NCI-H2171 treated with DMSO at 0.1 percent for 48 hours (cell line): Measurements from ENCODE around the gene SPPL3.

Experiments used
- DNase-seq: peaks from one replicate; lab custom pipeline; 2025; lab: John Stamatoyannopoulos, UW

The SPPL3 gene

GRCh38 chr12:120775862-120776552 lies 128.2 kb downstream of the SPPL3 start:
- DNase-seq = no peak

GRCh38 chr12:120774169-120774916 lies 129.8 kb downstream of the SPPL3 start:
- DNase-seq = peak; percentile 51

GRCh38 chr12:120771097-120771496 lies 133.1 kb downstream of the SPPL3 start:
- DNase-seq = no peak

GRCh38 chr12:120767071-120768024 lies 136.8 kb downstream of the SPPL3 start:
- DNase-seq = no peak

- DNase-seq = no peak
Observed at GRCh38 chr12:120766566-120766965, 137.6 kb downstream of the SPPL3 start.

- DNase-seq = no peak
Observed at GRCh38 chr12:120764816-120765215, 139.3 kb downstream of the SPPL3 start.

- DNase-seq = no peak
Observed at GRCh38 chr12:120763250-120763649, 140.9 kb downstream of the SPPL3 start.

GRCh38 chr12:120762086-120762485 lies 142.1 kb downstream of the SPPL3 start:
- DNase-seq = no peak

GRCh38 chr12:120761519-120761934 lies 142.6 kb downstream of the SPPL3 start:
- peak; percentile 39 for DNase-seq

- DNase-seq = no peak
Observed at GRCh38 chr12:120760349-120761254, 143.6 kb downstream of the SPPL3 start.

- DNase-seq = peak; percentile 99
Observed at GRCh38 chr12:120759591-120760348, 144.4 kb downstream of the SPPL3 start.

- no peak for DNase-seq
Observed at GRCh38 chr12:120758798-120759590, 145.2 kb downstream of the SPPL3 start.

GRCh38 chr12:120757949-120758348 lies 146.2 kb downstream of the SPPL3 start:
- no peak for DNase-seq

- DNase-seq = no peak
Observed at GRCh38 chr12:120757226-120757742, 146.9 kb downstream of the SPPL3 start.

GRCh38 chr12:120755269-120755668 lies 148.9 kb downstream of the SPPL3 start:
- no peak for DNase-seq

- no peak for DNase-seq
Observed at GRCh38 chr12:120754792-120755191, 149.4 kb downstream of the SPPL3 start.

GRCh38 chr12:120751389-120751788 lies 152.8 kb downstream of the SPPL3 start:
- no peak for DNase-seq

- no peak for DNase-seq
Observed at GRCh38 chr12:120750806-120751205, 153.4 kb downstream of the SPPL3 start.

- no peak for DNase-seq
Observed at GRCh38 chr12:120749256-120749655, 154.9 kb downstream of the SPPL3 start.
